Measurements from ENCODE around the gene PDE4D. TPM values are rescaled to one million over a fixed set of nuclear protein-coding genes. Genes with fewer than 3 reads are reported as not detected.

Gene PDE4D
- total and polyA plus RNA-seq, 10 of the 15 experiments (the other 5 are each of a cell fraction or from before 2014, with no cell fraction given) = 0.87 to 4.1 (median 2.2) TPM

DNA sequence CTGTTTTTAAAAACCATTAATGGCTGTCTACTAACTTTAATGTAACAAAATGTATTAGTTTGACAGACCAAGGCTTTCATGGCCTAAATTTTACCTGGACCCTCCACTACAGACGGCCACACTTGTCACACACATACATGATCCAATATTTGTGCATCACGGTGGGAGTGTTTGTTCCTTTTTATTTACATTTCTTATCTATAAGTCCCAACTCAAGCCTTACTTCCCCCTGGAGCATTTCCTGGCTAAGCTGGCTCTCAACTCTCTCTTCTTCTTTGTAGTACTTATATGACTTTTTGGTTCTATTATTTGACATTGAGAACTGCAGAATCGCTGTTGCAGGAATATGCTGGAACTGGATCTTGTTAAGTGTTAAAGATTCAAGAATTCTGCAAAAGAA is 776.2 kb downstream of the PDE4D start:
- ChIA-PET SMC1A (ENCODE audit: uncharacterized antibody, unreplicated experiment) (interaction anchor here (1.7 kb wide), 1 partner anchor 12 kb away, joined by 3 read pairs; no protein-coding TSS in a partner anchor), CTCF (no interaction called here), RAD21 (ENCODE audit: unreplicated experiment) (interaction anchor here (0.7 to 1.1 kb wide), 2 partner anchors 11 to 149 kb away, joined by 3 read pairs; no protein-coding TSS in a partner anchor), POLR2A (no interaction called here)
- Histone ChIP-seq H3K27me3 (replicated peaks in 1 of 2; ENCODE audit: control insufficient read depth in 2 of 2, insufficient read depth in 2 of 2, low read length in 1 of 2) (no peaks in the 10 kb centered on the region), H4K20me1 (ENCODE audit: control insufficient read depth, insufficient read depth) (no peaks in the 10 kb centered on the region), H3K4me3 (no peak overlapping the region), H3K36me3 (ENCODE audit: control insufficient read depth in 2 of 2, insufficient read depth in 2 of 2, low read length in 1 of 2) (no peaks in the 10 kb centered on the region), H3K79me2 (ENCODE audit: control insufficient read depth, insufficient read depth, low read length) (no peaks in the 10 kb centered on the region), H3K9me3 (replicated peaks; ENCODE audit: control insufficient read depth, insufficient read depth, low read length) (no peaks in the 10 kb centered on the region; the same call in 2 of the 3 replicates), H3K4me2 (ENCODE audit: control insufficient read depth, insufficient read depth) (no peak overlapping the region), H3K4me1 (ENCODE audit: control insufficient read depth, insufficient read depth, low read length) (no peaks in the 10 kb centered on the region), H2AFZ (ENCODE audit: control insufficient read depth, low read depth, low read length) (no peak overlapping the region), H3K9ac (ENCODE audit: control insufficient read depth, insufficient read depth, low read length) (no peak overlapping the region), H3K27ac (ENCODE audit: control insufficient read depth, insufficient read depth) (no peak overlapping the region)
- no TSS peak for BruUV-seq (replicated peaks)
- ATAC-seq (no peak), FAIRE-seq (no peak), DNase-seq (ENCODE audit: low read depth, low spot score) (no peak)
- intact Hi-C loops (cut with micrococcal nuclease; ENCODE audit: unreplicated experiment) (no loop called here), in situ Hi-C loops (cut with MboI) (no loop called here)
- WGBS (ENCODE audit: insufficient coverage, insufficient replicate concordance, low lambda C conversion rate, missing lambda C conversion rate) = 29% methylated on average over 3 of the region's 3 CpGs
- TF ChIP-seq SMC3 (IDR thresholded peaks at IDR 0.05; ENCODE audit: borderline replicate concordance, low read length) = no peak
- no peak for TF ChIP-seq RAD51 (IDR thresholded peaks at IDR 0.05)
- TF ChIP-seq ZNF207 (IDR thresholded peaks at IDR 0.05; ENCODE audit: borderline replicate concordance) = no peak
- no peak for TF ChIP-seq BMI1 (IDR thresholded peaks at IDR 0.05; ENCODE audit: borderline replicate concordance)
- TF ChIP-seq LARP7 (IDR thresholded peaks at IDR 0.05) = no peak
- TF ChIP-seq, protein P1, sequence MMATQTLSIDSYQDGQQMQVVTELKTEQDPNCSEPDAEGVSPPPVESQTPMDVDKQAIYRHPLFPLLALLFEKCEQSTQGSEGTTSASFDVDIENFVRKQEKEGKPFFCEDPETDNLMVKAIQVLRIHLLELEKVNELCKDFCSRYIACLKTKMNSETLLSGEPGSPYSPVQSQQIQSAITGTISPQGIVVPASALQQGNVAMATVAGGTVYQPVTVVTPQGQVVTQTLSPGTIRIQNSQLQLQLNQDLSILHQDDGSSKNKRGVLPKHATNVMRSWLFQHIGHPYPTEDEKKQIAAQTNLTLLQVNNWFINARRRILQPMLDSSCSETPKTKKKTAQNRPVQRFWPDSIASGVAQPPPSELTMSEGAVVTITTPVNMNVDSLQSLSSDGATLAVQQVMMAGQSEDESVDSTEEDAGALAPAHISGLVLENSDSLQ (IDR thresholded peaks at IDR 0.05) = no peak
- no peak for TF ChIP-seq ASH2L (IDR thresholded peaks at IDR 0.05; ENCODE audit: borderline replicate concordance, low read depth)
- no peak for TF ChIP-seq NR2C1 (IDR thresholded peaks at IDR 0.05)
- TF ChIP-seq, protein P2, sequence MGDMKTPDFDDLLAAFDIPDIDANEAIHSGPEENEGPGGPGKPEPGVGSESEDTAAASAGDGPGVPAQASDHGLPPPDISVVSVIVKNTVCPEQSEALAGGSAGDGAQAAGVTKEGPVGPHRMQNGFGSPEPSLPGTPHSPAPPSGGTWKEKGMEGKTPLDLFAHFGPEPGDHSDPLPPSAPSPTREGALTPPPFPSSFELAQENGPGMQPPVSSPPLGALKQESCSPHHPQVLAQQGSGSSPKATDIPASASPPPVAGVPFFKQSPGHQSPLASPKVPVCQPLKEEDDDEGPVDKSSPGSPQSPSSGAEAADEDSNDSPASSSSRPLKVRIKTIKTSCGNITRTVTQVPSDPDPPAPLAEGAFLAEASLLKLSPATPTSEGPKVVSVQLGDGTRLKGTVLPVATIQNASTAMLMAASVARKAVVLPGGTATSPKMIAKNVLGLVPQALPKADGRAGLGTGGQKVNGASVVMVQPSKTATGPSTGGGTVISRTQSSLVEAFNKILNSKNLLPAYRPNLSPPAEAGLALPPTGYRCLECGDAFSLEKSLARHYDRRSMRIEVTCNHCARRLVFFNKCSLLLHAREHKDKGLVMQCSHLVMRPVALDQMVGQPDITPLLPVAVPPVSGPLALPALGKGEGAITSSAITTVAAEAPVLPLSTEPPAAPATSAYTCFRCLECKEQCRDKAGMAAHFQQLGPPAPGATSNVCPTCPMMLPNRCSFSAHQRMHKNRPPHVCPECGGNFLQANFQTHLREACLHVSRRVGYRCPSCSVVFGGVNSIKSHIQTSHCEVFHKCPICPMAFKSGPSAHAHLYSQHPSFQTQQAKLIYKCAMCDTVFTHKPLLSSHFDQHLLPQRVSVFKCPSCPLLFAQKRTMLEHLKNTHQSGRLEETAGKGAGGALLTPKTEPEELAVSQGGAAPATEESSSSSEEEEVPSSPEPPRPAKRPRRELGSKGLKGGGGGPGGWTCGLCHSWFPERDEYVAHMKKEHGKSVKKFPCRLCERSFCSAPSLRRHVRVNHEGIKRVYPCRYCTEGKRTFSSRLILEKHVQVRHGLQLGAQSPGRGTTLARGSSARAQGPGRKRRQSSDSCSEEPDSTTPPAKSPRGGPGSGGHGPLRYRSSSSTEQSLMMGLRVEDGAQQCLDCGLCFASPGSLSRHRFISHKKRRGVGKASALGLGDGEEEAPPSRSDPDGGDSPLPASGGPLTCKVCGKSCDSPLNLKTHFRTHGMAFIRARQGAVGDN (IDR thresholded peaks at IDR 0.05) = no peak
- no peak for TF ChIP-seq CHD1 (IDR thresholded peaks at IDR 0.05; ENCODE audit: low read depth, low read length)
- TF ChIP-seq IRF5 (IDR thresholded peaks at IDR 0.05; ENCODE audit: borderline replicate concordance) = no peak
- no peak for TF ChIP-seq FOS (IDR thresholded peaks at IDR 0.05; ENCODE audit: borderline replicate concordance, extremely low read depth, insufficient read length)
- TF ChIP-seq CTCF (IDR thresholded peaks at IDR 0.05 in 2 of 3, conservative IDR thresholded peaks at IDR 0.05 in 1 of 3; ENCODE audit: control insufficient read depth in 2 of 3, extremely low read depth in 1 of 3, insufficient read depth in 1 of 3, low read depth in 3 of 3, low read length in 3 of 3) = no peak
- no peak for TF ChIP-seq MYC (IDR thresholded peaks at IDR 0.05; ENCODE audit: insufficient read depth, insufficient read length, insufficient replicate concordance, low read length, severe bottlenecking)

Measured in GM12878 (cell line).